SK-N-SH treated with all-trans-retinoic acid at 6 μM for 48 hours (cell line): ENCODE results near the gene CTIF.

ENCODE experiments used
- ATAC-seq: fragments of 200-7000 bp; cut with Tn5 transposase; 3 replicates; pipeline ENCODE4 v1.9.1; 2020; ENCODE audit warnings: mild to moderate bottlenecking, moderate library complexity
- ARNTL ChIP-seq: fragments of 450-650 bp; formaldehyde crosslinking; IDR thresholded peaks from 2 replicates; pipeline ENCODE4 v1.5.0; 2020; ENCODE audit warnings: low read depth, mild to moderate bottlenecking, moderate library complexity, borderline replicate concordance
- BACH2 ChIP-seq: fragments of 250-450 bp; sonication (Bioruptor Pico); IDR thresholded peaks from 2 replicates; pipeline ENCODE4 v1.9.0; 2021; ENCODE audit warnings: mild to moderate bottlenecking, borderline replicate concordance
- CREB5 ChIP-seq: fragments of 250-450 bp; sonication (Bioruptor Pico); IDR thresholded peaks from 2 replicates; pipeline ENCODE4 v1.5.1; 2020; ENCODE audit warnings: low read depth, mild to moderate bottlenecking, moderate library complexity
- CSDC2 ChIP-seq: fragments of 250-450 bp; sonication (Bioruptor Pico); IDR thresholded peaks from 2 replicates; pipeline ENCODE4 v1.5.0; 2020; ENCODE audit warnings: mild to moderate bottlenecking, moderate library complexity
- ESRRG ChIP-seq: fragments of 250-450 bp; sonication (Bioruptor Pico); IDR thresholded peaks from 2 replicates; pipeline ENCODE4 v1.6.1; 2021; ENCODE audit warnings: mild to moderate bottlenecking
- GLIS3 ChIP-seq: fragments of 250-450 bp; sonication (Bioruptor Pico); IDR thresholded peaks from 2 replicates; pipeline ENCODE4 v1.5.0; 2020; ENCODE audit warnings: mild to moderate bottlenecking, moderate library complexity
- PPARA ChIP-seq: fragments of 250-450 bp; sonication (Bioruptor Pico); IDR thresholded peaks from 2 replicates; pipeline ENCODE4 v1.5.0; 2020; ENCODE audit warnings: mild to moderate bottlenecking, borderline replicate concordance
- RARB ChIP-seq: fragments of 250-450 bp; sonication (Bioruptor Pico); IDR thresholded peaks from 2 replicates; pipeline ENCODE4 v1.8.0; 2021; ENCODE audit warnings: mild to moderate bottlenecking, moderate library complexity
- SNAI2 ChIP-seq: fragments of 250-450 bp; sonication (Bioruptor Pico); IDR thresholded peaks from 2 replicates; pipeline ENCODE4 v1.5.0; 2020; ENCODE audit warnings: mild to moderate bottlenecking, moderate library complexity
- TCF4 ChIP-seq: fragments of 250-450 bp; sonication (Bioruptor Pico); IDR thresholded peaks from 2 replicates; pipeline ENCODE4 v1.8.0; 2021; ENCODE audit warnings: mild to moderate bottlenecking, moderate library complexity, borderline replicate concordance
- TOX ChIP-seq: fragments of 250-450 bp; sonication (Bioruptor Pico); IDR thresholded peaks from 2 replicates; pipeline ENCODE4 v1.8.0; 2021; ENCODE audit warnings: mild to moderate bottlenecking, moderate library complexity, borderline replicate concordance
- TSHZ2 ChIP-seq: fragments of 250-450 bp; sonication (Bioruptor Pico); IDR thresholded peaks from 2 replicates; pipeline ENCODE4 v1.5.0; 2020; ENCODE audit warnings: mild to moderate bottlenecking, moderate library complexity
- ZC3H10 ChIP-seq: fragments of 250-450 bp; sonication (Bioruptor Pico); IDR thresholded peaks from 2 replicates; pipeline ENCODE4 v1.5.1; 2021; ENCODE audit warnings: mild to moderate bottlenecking, moderate library complexity
- ZFP3 ChIP-seq: fragments of 250-450 bp; sonication (Bioruptor Pico); IDR thresholded peaks from 2 replicates; pipeline ENCODE4 v1.5.0; 2020; ENCODE audit warnings: mild to moderate bottlenecking, moderate library complexity
- ZFP30 ChIP-seq: fragments of 450-650 bp; formaldehyde crosslinking; IDR thresholded peaks from 2 replicates; pipeline ENCODE4 v1.5.0; 2022; ENCODE audit warnings: mild to moderate bottlenecking, moderate library complexity
- ZNF70 ChIP-seq: fragments of 450-650 bp; formaldehyde crosslinking; IDR thresholded peaks from 2 replicates; pipeline ENCODE4 v1.5.0; 2020; ENCODE audit warnings: mild to moderate bottlenecking, moderate library complexity
- ZNF8 ChIP-seq: fragments of 450-650 bp; formaldehyde crosslinking; IDR thresholded peaks from 2 replicates; pipeline ENCODE4 v1.5.0; 2020; ENCODE audit warnings: mild to moderate bottlenecking, moderate library complexity
- TF ChIP-seq, protein P1 (sequence below): fragments of 250-450 bp; sonication (Bioruptor Pico); IDR thresholded peaks from 2 replicates; pipeline ENCODE4 v1.8.0; 2021; ENCODE audit warnings: low read depth, mild to moderate bottlenecking, moderate library complexity, borderline replicate concordance
- TF ChIP-seq, protein P2 (sequence below): fragments of 250-450 bp; sonication (Bioruptor Pico); IDR thresholded peaks from 2 replicates; pipeline ENCODE4 v1.5.1; 2021; ENCODE audit warnings: mild to moderate bottlenecking, moderate library complexity

Gene CTIF

DNA sequence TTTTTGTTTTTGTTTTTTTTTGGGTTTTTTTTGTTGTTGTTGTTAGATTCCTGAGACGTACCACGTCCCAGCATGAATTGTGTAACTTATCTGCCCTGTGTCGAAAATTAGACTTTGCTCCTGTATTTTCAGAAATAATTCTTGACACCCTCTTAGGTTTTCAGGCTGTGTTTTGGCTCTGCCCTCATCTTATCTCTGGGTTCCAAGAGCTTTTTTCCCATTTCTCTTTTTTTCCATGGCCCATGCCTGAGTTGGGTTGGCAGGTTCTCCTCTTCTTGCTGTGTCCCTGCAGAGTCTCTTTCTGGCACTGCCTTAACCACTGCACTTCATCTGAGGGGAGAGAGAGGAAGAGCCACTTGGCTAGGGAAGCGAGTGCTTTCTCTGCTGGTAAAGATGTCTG lies 42.4 kb downstream of the CTIF start:
- ATAC-seq = no peak
- TF ChIP-seq ZNF70 (CRISPR knock-in tag) = no peak
- no peak for TF ChIP-seq ARNTL (CRISPR knock-in tag)
- no peak for TF ChIP-seq CSDC2 (CRISPR knock-in tag)
- TF ChIP-seq ZNF8 = no peak
- TF ChIP-seq PPARA (CRISPR knock-in tag) = no peak

- ATAC-seq = no peak
Observed at GRCh38 chr18:48581941-48582340, 43.1 kb downstream of the CTIF start.

DNA sequence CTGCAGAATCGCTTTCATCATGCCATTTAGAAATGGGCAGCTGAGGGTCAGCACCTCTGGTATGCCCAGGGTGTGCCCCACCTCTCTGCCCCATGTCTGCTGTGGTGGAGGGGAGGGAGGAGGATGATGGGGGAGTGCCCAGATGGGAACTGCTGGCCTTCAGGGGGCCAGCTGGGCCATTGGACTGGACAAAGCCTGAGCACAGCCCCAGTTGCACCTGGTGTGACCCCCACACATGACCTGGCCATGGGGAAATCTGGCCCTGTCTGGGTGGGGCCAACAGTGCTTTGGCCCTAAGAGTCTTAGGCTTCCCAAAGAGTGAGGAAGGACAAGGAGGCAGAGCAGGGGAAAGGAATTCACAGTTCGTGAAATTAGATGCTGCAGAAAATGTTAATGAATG lies 44.1 kb downstream of the CTIF start:
- TF ChIP-seq TSHZ2 (CRISPR knock-in tag) (no peak), ZFP3 (CRISPR knock-in tag) (no peak), TCF4 (no peak), TOX (no peak), ZC3H10 (CRISPR knock-in tag) (no peak), ESRRG (CRISPR knock-in tag) (no peak)
- TF ChIP-seq, protein P1, sequence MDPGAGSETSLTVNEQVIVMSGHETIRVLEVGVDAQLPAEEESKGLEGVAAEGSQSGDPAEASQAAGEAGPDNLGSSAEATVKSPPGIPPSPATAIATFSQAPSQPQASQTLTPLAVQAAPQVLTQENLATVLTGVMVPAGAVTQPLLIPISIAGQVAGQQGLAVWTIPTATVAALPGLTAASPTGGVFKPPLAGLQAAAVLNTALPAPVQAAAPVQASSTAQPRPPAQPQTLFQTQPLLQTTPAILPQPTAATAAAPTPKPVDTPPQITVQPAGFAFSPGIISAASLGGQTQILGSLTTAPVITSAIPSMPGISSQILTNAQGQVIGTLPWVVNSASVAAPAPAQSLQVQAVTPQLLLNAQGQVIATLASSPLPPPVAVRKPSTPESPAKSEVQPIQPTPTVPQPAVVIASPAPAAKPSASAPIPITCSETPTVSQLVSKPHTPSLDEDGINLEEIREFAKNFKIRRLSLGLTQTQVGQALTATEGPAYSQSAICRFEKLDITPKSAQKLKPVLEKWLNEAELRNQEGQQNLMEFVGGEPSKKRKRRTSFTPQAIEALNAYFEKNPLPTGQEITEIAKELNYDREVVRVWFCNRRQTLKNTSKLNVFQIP = no peak
- no peak for ATAC-seq

More at GRCh38 chr18:48581941-48582340, 43.1 kb downstream of the CTIF start:
- no peak for TF ChIP-seq TOX
- TF ChIP-seq, protein P2, sequence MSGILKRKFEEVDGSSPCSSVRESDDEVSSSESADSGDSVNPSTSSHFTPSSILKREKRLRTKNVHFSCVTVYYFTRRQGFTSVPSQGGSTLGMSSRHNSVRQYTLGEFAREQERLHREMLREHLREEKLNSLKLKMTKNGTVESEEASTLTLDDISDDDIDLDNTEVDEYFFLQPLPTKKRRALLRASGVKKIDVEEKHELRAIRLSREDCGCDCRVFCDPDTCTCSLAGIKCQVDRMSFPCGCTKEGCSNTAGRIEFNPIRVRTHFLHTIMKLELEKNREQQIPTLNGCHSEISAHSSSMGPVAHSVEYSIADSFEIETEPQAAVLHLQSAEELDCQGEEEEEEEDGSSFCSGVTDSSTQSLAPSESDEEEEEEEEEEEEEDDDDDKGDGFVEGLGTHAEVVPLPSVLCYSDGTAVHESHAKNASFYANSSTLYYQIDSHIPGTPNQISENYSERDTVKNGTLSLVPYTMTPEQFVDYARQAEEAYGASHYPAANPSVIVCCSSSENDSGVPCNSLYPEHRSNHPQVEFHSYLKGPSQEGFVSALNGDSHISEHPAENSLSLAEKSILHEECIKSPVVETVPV (CRISPR knock-in tag) = no peak
- TF ChIP-seq TSHZ2 (CRISPR knock-in tag) = no peak

- TF ChIP-seq ZC3H10 (CRISPR knock-in tag) (no peak), GLIS3 (CRISPR knock-in tag) (no peak), ESRRG (CRISPR knock-in tag) (no peak), ZFP30 (CRISPR knock-in tag) (no peak), RARB (no peak), BACH2 (CRISPR knock-in tag) (no peak), CREB5 (CRISPR knock-in tag) (no peak), TCF4 (no peak), ZFP3 (CRISPR knock-in tag) (no peak), TOX (no peak), ZNF8 (no peak), TSHZ2 (CRISPR knock-in tag) (no peak), SNAI2 (CRISPR knock-in tag) (no peak)
- TF ChIP-seq, protein P1 = no peak
- peak; percentile 28; the same call in 2 of the 3 replicates for ATAC-seq
Observed at GRCh38 chr18:48583573-48583972, 44.7 kb downstream of the CTIF start.
